ENCODE measurements around the gene CTSD.

CTSD gene

GRCh38 chr11:1754376-1755150 lies 9.2 kb downstream of the CTSD start:
- DNase-seq = no peak

DNA sequence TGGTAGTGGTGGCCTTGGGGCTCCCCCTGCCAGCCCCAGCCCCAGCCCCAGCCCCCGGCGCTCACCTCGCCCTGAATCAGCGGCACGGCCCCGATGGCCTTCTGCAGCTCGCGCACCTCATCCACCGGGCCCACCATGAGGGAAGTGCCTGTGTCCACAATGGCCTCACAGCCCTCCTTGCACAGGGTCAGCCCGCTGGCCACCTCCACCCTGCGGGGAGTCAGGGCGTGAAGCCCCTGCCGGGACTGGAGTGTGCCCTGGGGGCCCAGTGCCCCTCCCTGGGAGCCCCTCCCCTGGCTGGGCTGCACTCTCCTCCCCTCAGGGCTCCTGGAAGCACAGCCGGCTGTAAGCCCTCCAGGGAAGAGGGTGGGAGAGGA lies 9.8 kb downstream of the CTSD start:
- DNase-seq = no peak

GRCh38 chr11:1753229-1753928 lies 10.3 kb downstream of the CTSD start:
- DNase-seq = no peak

DNA sequence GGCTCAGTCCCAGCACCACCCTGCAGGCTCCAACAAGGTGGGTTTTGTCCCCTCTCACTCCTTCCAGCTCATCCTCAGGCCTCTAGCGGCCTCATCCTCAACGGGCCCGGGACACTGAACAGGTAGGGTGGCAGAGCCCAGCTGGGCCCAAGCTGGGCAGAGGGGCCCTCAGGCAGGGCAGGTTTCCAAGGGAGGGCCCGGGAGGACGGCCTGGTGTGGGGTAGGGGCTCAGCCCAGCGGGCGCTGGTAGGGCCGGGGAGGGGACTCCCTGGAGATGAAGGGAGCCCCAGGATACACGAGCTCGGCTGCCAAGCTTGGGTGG lies 10.9 kb downstream of the CTSD start:
- no peak for DNase-seq

DNA sequence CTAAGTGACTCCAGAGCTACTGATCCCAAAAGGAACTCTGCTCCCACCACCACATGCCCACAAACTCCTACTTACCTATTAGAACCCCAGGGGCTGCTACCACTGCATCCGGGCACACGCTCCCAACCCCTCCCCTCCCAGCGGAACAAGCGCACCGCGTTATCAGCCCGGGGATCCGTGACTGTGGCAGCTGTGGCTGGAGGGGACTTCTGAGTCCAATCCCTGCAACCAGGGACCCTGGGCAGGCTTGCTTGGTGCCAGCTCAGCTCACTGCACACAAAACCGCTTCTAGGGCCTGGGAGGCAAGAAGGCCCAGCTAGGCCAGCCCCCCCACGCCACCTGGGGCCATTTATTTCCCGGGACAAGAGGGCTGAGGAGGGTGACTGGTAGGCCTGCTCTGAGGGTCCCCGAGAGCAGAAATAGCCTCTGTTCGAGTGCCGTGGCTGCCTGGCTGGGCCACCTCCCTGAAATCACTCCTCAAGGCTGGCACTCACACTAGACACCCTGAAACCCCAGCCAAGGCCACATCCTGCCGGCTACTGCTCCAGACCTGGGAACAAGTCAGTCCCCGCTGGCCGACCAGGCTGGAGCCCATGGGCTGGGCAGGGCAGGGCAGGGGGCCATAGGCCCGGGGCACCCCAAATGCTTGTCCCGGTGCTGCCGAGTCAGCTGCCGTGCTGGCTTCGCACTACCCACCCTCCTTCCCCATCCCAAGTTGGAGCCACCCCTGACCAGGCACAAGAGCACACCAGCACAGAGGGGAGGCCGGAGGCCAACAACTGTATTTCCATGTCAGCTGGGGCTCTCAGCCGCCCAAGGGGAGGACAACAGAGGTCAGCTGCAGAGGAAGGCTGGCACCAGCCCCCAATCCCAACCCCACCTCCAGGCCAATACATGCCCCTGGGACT lies 11.5 kb downstream of the CTSD start:
- DNase-seq = no peak

DNA sequence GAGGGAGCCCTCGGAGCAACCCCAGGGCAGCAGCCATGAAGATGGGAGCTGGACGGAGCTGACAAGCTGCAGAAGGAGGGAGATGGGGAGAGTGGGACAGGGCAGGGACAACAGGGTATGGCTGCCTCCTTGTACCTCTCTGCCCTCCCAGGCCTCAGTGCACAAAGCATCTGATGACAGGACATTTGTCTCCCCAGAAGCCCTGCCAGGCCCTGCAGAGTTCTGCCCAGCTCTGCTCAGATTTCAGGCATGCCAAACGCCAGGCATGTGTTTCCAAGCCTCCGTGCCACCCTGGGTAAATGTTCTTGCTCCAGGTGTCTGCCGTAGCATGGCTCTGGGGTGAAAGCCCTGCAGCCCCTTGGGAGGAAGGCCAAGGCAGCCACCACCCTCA lies 12.2 kb downstream of the CTSD start:
- DNase-seq = no peak

- DNase-seq = no peak
These were observed 12.7 kb downstream of the CTSD start for GRCh38 chr11:1750840-1751530.

- DNase-seq = no peak
These were observed 13.3 kb downstream of the CTSD start, which contains the start of gene IFITM10 for GRCh38 chr11:1750481-1750839. TSS of gene IFITM10 (minus strand) at chr11:1750595. CDS start at chr11:1750442, 153 bp downstream.

GRCh38 chr11:1749395-1750351 lies 14.1 kb downstream of the CTSD start:
- peak; percentile 47 for DNase-seq

DNA sequence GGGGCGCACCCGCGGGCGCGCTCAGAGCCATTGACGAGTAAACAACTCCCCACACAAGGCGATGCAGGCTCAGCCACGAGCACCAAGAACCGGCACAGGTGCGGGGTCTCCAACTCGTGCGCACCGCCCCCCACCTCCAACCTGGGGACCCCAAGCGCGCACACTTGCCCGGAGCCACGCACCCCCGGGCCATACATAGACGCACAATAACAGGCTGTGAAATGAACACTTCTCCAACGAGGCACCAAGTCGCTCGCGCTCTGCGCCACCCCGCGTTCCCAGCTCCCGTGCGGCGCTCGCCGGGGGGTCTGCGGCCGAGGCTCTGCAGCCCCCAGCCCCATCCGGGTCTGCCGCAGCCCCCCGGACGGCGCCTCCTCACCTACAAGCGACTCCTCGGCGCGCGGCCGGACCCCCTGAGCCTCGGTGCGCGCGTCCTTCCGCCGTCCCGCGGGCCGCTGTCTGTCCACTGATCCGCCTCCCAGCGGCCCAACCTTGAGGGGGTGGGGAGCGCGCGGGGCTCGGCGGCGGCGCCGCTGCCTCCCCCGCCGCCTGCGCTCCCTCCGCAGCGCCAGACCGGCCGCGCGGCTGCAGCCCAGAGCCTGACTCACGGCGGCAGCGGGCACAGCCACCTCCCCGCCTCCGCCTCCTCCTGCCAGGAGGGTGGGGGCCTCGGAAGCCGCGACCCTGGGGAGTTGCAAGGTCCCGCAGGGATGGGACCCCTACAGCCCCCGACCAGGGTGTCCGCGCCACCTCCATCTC lies 14.9 kb downstream of the CTSD start:
- no peak for DNase-seq

- no peak for DNase-seq
These were observed 15.7 kb downstream of the CTSD start for GRCh38 chr11:1747753-1748635.

DNA sequence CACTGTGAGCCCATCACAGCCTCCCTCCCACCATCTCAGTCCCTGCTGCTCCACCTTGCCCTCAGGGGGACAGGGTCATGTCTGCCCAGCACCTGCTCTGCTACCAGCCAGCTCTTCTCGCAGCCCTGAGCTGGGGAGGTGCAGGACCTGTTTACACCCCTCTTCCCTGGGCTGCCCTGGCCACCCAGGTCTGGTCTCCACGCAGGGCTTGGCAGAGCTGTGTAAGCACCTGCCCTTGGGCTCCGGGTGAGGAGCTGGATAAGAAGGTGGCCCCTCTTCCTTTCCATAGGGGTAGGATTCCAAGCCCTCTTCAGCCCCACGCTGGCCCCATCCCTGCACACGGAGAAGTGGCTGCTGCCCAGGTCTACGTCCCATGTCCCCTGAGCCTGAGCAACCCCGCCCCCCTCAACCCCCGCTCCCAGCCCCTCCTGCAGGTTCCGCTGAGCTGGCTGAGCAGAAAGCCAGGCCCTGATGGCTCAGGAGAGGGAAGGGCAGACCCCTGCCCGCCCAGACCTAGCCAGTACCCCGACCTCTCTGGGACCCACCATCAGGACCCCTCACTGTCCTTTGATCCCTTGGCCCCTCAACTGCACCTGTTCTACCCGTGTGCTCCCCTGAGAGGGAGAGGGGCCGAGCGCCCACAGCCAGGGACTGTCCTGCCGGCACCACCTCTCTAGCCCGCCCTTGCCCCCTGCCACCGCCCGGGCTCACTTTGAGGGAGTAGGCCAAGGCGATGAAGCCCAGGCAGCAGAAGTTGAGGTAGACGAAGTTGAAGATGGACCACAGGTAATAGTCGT lies 16.6 kb downstream of the CTSD start:
- DNase-seq = no peak

GRCh38 chr11:1746511-1746931 lies 17.2 kb downstream of the CTSD start:
- DNase-seq = no peak

DNA sequence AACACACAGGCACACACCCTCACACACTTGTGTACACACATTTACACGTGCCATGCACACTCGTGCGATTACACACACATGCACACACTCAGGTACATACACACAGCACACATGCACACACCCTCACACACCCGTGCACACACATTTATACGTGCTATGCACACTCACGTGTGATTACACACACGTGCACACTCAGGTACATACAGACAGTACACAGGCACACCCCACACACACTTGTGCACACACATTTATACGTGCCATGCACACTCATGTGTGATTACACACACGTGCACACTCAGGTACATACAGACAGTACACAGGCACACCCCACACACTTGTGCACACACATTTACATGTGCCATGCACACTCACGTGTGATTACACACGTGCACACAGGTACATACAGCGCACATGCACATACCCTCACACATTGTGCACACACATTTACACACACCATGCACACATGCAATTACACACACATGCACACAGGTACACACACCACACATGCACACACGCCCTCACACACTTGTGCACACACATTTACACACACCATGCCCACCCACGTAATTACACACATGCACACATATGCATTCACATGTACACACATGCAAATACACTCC lies 17.9 kb downstream of the CTSD start:
- DNase-seq = no peak

GRCh38 chr11:1744891-1745700 lies 18.6 kb downstream of the CTSD start:
- no peak for DNase-seq

- DNase-seq = no peak
These were observed 19.4 kb downstream of the CTSD start for GRCh38 chr11:1744137-1744886.

DNA sequence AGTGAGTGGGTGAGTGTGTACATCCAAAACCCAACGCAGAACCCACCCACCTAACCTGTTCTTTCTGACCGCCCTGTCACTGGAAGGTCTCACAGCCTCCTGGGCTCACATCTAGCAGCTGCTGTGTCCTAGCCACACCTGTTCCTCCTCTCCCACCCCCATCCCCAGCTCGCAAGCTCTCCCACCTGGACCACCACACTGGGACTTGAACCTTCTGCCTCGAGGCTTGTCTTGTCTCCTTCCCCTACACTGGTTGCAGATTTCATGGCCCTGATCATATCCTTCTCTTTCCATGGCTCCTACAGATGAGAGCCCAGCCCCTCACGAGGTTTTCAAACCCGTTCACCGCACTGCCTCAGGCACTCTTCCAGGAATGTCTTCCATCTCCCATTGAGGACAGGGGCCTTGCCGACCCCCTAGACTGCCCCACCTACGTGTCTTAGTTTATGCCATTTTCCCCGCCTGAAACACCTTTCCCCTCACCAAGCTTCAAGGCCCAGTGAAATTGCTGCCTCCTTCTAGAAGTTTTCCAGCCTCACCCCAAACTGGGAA lies 20.1 kb downstream of the CTSD start:
- DNase-seq = no peak

All from T1000 (cell line).